SK-N-SH treated with all-trans-retinoic acid at 6 μM for 48 hours (cell line): Measurements from ENCODE around the gene DDX3X.

Source experiments
- ARNTL ChIP-seq: fragments of 450-650 bp; formaldehyde crosslinking; IDR thresholded peaks from 2 replicates; pipeline ENCODE4 v1.5.0; 2020; ENCODE audit warnings: low read depth, mild to moderate bottlenecking, moderate library complexity, borderline replicate concordance
- CSRNP3 ChIP-seq: fragments of 250-450 bp; sonication (Bioruptor Pico); IDR thresholded peaks from 2 replicates; pipeline ENCODE4 v1.5.1; 2021; ENCODE audit warnings: mild to moderate bottlenecking, moderate library complexity
- PPARA ChIP-seq: fragments of 250-450 bp; sonication (Bioruptor Pico); IDR thresholded peaks from 2 replicates; pipeline ENCODE4 v1.5.0; 2020; ENCODE audit warnings: mild to moderate bottlenecking, borderline replicate concordance
- TOX ChIP-seq: fragments of 250-450 bp; sonication (Bioruptor Pico); IDR thresholded peaks from 2 replicates; pipeline ENCODE4 v1.8.0; 2021; ENCODE audit warnings: mild to moderate bottlenecking, moderate library complexity, borderline replicate concordance
- ZNF565 ChIP-seq: fragments of 450-650 bp; formaldehyde crosslinking; conservative IDR thresholded peaks from 2 replicates; pipeline ENCODE4 v1.5.0; 2020; ENCODE audit warnings: low read depth, mild to moderate bottlenecking, moderate library complexity
- ZNF8 ChIP-seq: fragments of 450-650 bp; formaldehyde crosslinking; IDR thresholded peaks from 2 replicates; pipeline ENCODE4 v1.5.0; 2020; ENCODE audit warnings: mild to moderate bottlenecking, moderate library complexity
- TF ChIP-seq, protein P1 (sequence below): fragments of 250-450 bp; sonication (Bioruptor Pico); IDR thresholded peaks from 2 replicates; pipeline ENCODE4 v1.8.0; 2020; ENCODE audit warnings: mild to moderate bottlenecking, moderate library complexity, borderline replicate concordance
- TF ChIP-seq, protein P2 (sequence below): fragments of 250-450 bp; sonication (Bioruptor Pico); IDR thresholded peaks from 2 replicates; pipeline ENCODE4 v1.5.1; 2020; ENCODE audit warnings: low read depth, mild to moderate bottlenecking, moderate library complexity

DNA sequence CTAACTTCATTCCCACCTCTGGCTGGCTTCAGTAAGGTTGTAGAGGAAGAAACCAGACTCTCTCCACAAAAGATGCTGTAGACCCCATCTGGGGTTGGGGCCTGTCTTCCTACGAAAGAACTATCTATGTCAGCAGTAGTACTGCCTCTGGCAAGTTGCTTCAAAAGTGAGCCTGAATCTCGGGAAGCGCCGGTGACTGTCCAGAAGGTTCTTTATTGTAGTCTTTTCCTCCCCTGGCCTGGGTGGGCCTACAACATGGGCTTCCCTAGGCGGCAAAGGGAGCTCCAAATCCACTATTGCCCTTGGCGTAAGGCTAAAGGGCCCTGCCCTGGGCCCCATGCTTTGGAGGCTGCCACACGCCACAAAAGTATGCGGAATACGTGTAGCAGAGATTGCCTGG is 74.6 kb downstream of the DDX3X start:
- TF ChIP-seq ZNF8 (CRISPR knock-in tag) = no peak
- TF ChIP-seq ARNTL = no peak
- TF ChIP-seq, protein P1, sequence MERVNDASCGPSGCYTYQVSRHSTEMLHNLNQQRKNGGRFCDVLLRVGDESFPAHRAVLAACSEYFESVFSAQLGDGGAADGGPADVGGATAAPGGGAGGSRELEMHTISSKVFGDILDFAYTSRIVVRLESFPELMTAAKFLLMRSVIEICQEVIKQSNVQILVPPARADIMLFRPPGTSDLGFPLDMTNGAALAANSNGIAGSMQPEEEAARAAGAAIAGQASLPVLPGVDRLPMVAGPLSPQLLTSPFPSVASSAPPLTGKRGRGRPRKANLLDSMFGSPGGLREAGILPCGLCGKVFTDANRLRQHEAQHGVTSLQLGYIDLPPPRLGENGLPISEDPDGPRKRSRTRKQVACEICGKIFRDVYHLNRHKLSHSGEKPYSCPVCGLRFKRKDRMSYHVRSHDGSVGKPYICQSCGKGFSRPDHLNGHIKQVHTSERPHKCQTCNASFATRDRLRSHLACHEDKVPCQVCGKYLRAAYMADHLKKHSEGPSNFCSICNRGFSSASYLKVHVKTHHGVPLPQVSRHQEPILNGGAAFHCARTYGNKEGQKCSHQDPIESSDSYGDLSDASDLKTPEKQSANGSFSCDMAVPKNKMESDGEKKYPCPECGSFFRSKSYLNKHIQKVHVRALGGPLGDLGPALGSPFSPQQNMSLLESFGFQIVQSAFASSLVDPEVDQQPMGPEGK (CRISPR knock-in tag) = no peak
- TF ChIP-seq, protein P2, sequence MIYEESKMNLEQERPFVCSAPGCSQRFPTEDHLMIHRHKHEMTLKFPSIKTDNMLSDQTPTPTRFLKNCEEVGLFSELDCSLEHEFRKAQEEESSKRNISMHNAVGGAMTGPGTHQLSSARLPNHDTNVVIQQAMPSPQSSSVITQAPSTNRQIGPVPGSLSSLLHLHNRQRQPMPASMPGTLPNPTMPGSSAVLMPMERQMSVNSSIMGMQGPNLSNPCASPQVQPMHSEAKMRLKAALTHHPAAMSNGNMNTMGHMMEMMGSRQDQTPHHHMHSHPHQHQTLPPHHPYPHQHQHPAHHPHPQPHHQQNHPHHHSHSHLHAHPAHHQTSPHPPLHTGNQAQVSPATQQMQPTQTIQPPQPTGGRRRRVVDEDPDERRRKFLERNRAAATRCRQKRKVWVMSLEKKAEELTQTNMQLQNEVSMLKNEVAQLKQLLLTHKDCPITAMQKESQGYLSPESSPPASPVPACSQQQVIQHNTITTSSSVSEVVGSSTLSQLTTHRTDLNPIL (CRISPR knock-in tag) = no peak
- no peak for TF ChIP-seq ZNF565
- TF ChIP-seq CSRNP3 (CRISPR knock-in tag) = no peak
- TF ChIP-seq TOX (CRISPR knock-in tag) = no peak
- TF ChIP-seq PPARA (CRISPR knock-in tag) = no peak
